CD8-positive, alpha-beta memory T cell (primary cell): ENCODE measurements around the gene ZDHHC11. TPM values are rescaled to one million over a fixed set of nuclear protein-coding genes. Genes with fewer than 3 reads are reported as not detected.
A peak's percentile ranks its signal among the peaks of the same experiment; 100 is the strongest.

ENCODE experiments used
- CTCF ChIA-PET: fragments of 350-600 bp; sonication (Branson Sonifier 250); formaldehyde crosslinking; loops from one replicate; lab custom pipeline; 2021; ENCODE audit warnings: antibody characterized with exemption; lab: Charles Lee
- POLR2A ChIA-PET: fragments of 350-600 bp; sonication (Branson Sonifier 250); formaldehyde crosslinking; loops from one replicate; lab custom pipeline; 2021; ENCODE audit warnings: antibody characterized with exemption; lab: Charles Lee
- DNase-seq, 5 donors: peaks; one replicate each; pipeline versions ENCODE4 v3.0.0 to v3.0.0-alpha.2; 2020 to 2022; ENCODE audit warnings: mixed read lengths in 1 of 5
- H3K27ac ChIP-seq: one replicate; pipeline ENCODE4 v1.7.0; 2013; ENCODE audit warnings: low read depth, mild to moderate bottlenecking, low read length, moderate library complexity
- H3K27me3 ChIP-seq: 2 replicates; pipeline ENCODE4 v1.7.0; 2013; ENCODE audit warnings: low read length, mild to moderate bottlenecking; ENCODE audit not compliant: insufficient read depth, poor library complexity, severe bottlenecking
- H3K36me3 ChIP-seq: 2 replicates; pipeline ENCODE4 v1.7.0; 2013; ENCODE audit warnings: mild to moderate bottlenecking, low read length, moderate library complexity; ENCODE audit not compliant: insufficient read depth
- H3K4me1 ChIP-seq: 2 replicates; pipeline ENCODE4 v1.7.0; 2013; ENCODE audit warnings: mild to moderate bottlenecking, low read length, moderate library complexity; ENCODE audit not compliant: insufficient read depth
- H3K4me3 ChIP-seq: 2 replicates; pipeline ENCODE4 v1.7.0; 2013; ENCODE audit warnings: mild to moderate bottlenecking, low read length
- H3K9me3 ChIP-seq: 2 replicates; pipeline ENCODE4 v1.7.0; 2013; ENCODE audit warnings: mild to moderate bottlenecking, low read length
- H3K27ac Mint-ChIP-seq, 8 donors: one replicate each; pipeline ENCODE4 v1.8.0; 2020 to 2021; ENCODE audit warnings: mixed read lengths in 8 of 8, mild to moderate bottlenecking in 6 of 8, inconsistent platforms in 3 of 8, moderate library complexity in 3 of 8
- H3K27me3 Mint-ChIP-seq, 2 donors: one replicate each; pipeline ENCODE4 v1.8.0; 2020 to 2021; ENCODE audit warnings: mixed read lengths in 2 of 2, mild to moderate bottlenecking in 1 of 2, moderate library complexity in 1 of 2
- H3K36me3 Mint-ChIP-seq, 3 donors: one replicate each; pipeline ENCODE4 v1.8.0; 2020 to 2021; ENCODE audit warnings: mixed read lengths in 3 of 3, inconsistent platforms in 1 of 3, mild to moderate bottlenecking in 1 of 3
- H3K4me1 Mint-ChIP-seq, 3 donors: one replicate each; pipeline ENCODE4 v1.8.0; 2020 to 2021; ENCODE audit warnings: mixed read lengths in 3 of 3, inconsistent platforms in 1 of 3, mild to moderate bottlenecking in 1 of 3
- H3K4me3 Mint-ChIP-seq, 7 donors: one replicate each; pipeline ENCODE4 v1.8.0; 2020 to 2021; ENCODE audit warnings: mixed read lengths in 7 of 7, mild to moderate bottlenecking in 6 of 7, moderate library complexity in 4 of 7, inconsistent platforms in 2 of 7
- H3K9me3 Mint-ChIP-seq, 5 donors: one replicate each; pipeline ENCODE4 v1.8.0; 2020 to 2022; ENCODE audit warnings: mixed read lengths in 5 of 5, mild to moderate bottlenecking in 3 of 5, moderate library complexity in 2 of 5, inconsistent platforms in 1 of 5
- polyA plus RNA-seq: library from polyadenylated mRNA; unstranded; fragments of 300-500 nt; fragmentation: Illumina TruSeq; gene quantifications from one replicate; pipeline ENCODE4 v1.2.3, GENCODE V29; 2021
- total RNA-seq, 2 experiments: library from RNA; stranded (reverse); gene quantifications; one replicate each; pipeline ENCODE4 v1.2.3, GENCODE V29; 2021

Gene ZDHHC11
- total RNA-seq (1 to 10 TPM; 4.5 to 7.2 TPM), polyA plus RNA-seq (not detected)

- Histone ChIP-seq H3K36me3 (no peaks in the 10 kb centered on the region), H3K4me1 (no peaks in the 10 kb centered on the region), H3K9me3 (no peaks in the 10 kb centered on the region), H3K27me3 (no peaks in the 10 kb centered on the region), H3K4me3 (no peak within 1 kb of the TSS), H3K27ac (no peak within 1 kb of the TSS)
- Mint-ChIP-seq H3K27ac (no peak within 1 kb of the TSS), H3K9me3 (no peaks in the 10 kb centered on the region), H3K4me3 (no peak within 1 kb of the TSS), H3K27me3 (peaks cover 1 to 8% of the 10 kb centered on the region in 2 donors), H3K4me1 (peaks cover 4 to 7% (median 7%) of the 10 kb centered on the region in 3 donors), H3K36me3 (no peaks in the 10 kb centered on the region)
- POLR2A ChIA-PET = no interaction called here
- CTCF ChIA-PET = no interaction called here
- DNase-seq = peak in 1 of 5 donors; percentile 42
These were observed at the start of gene ZDHHC11 for GRCh38 chr5:850511-851006. Gene ZDHHC11 (minus strand): TSS chr5:850986. CDS start chr5:850602, 384 bp downstream.

- Mint-ChIP-seq H3K4me1 (peaks cover 13 to 31% (median 24%) of the 10 kb centered on the region in 3 donors), H3K27ac (peak overlapping the region in 2 of 8 donors; percentile 58), H3K9me3 (no peaks in the 10 kb centered on the region), H3K4me3 (peak overlapping the region in 6 of 7 donors; percentile 63 to 83 (median 70)), H3K36me3 (peaks cover 0 to 31% (median 4%) of the 10 kb centered on the region in 3 donors), H3K27me3 (peaks cover 0 to 2% of the 10 kb centered on the region in 2 donors)
- POLR2A ChIA-PET = no interaction called here
- H3K4me1 ChIP-seq = peaks cover 24% of the 10 kb centered on the region
- no peaks in the 10 kb centered on the region for H3K9me3 ChIP-seq
- DNase-seq = no peak
- peaks cover 16% of the 10 kb centered on the region for H3K36me3 ChIP-seq
- CTCF ChIA-PET = interaction anchor here (0.7 to 2.6 kb wide), 3 partner anchors 8 to 224 kb away, joined by 3 to 9 read pairs (median 8); no protein-coding TSS in a partner anchor
- no peaks in the 10 kb centered on the region for H3K27me3 ChIP-seq
- H3K27ac ChIP-seq = peak overlapping the region; percentile 58
- H3K4me3 ChIP-seq = no peak overlapping the region
These were observed 42.9 kb upstream of the ZDHHC11 start for GRCh38 chr5:893711-894110.

- Histone ChIP-seq H3K4me1 (peaks cover 24% of the 10 kb centered on the region), H3K4me3 (no peak overlapping the region), H3K27ac (peak overlapping the region; percentile 58), H3K27me3 (no peaks in the 10 kb centered on the region), H3K9me3 (no peaks in the 10 kb centered on the region), H3K36me3 (peaks cover 17% of the 10 kb centered on the region)
- Mint-ChIP-seq H3K4me3 (peak overlapping the region; percentile 63 to 74 (median 68)), H3K27me3 (peaks cover 0 to 2% of the 10 kb centered on the region in 2 donors), H3K9me3 (no peaks in the 10 kb centered on the region), H3K27ac (peak overlapping the region in 2 of 8 donors; percentile 6 to 58), H3K4me1 (peaks cover 18 to 36% (median 30%) of the 10 kb centered on the region in 3 donors), H3K36me3 (peaks cover 0 to 37% (median 9%) of the 10 kb centered on the region in 3 donors)
- ChIA-PET POLR2A (interaction anchor here (0.6 kb wide), 1 partner anchor 235 kb away, joined by 4 read pairs; no protein-coding TSS in a partner anchor), CTCF (interaction anchor here (0.7 to 2.6 kb wide), 3 partner anchors 8 to 223 kb away, joined by 3 to 9 read pairs (median 8); no protein-coding TSS in a partner anchor)
- no peak for DNase-seq
These were observed 42.3 kb upstream of the ZDHHC11 start for GRCh38 chr5:893137-893506.

GRCh38 chr5:892394-893136 lies 41.8 kb upstream of the ZDHHC11 start, which contains the start of the genes BRD9 and TRIP13:
Gene BRD9 (minus strand): TSS chr5:892801. CDS start chr5:892657, 144 bp downstream.
Gene TRIP13 (plus strand): TSS chr5:892884. CDS start chr5:892999, 115 bp downstream.
- H3K36me3 ChIP-seq = peaks cover 17% of the 10 kb centered on the region
- H3K9me3 ChIP-seq = no peaks in the 10 kb centered on the region
- DNase-seq = peak; percentile 76 to 89 (median 84)
- H3K4me3 ChIP-seq = peak within 1 kb of the TSS; percentile 87
- H3K27ac ChIP-seq = peak within 1 kb of the TSS; percentile 90
- no peaks in the 10 kb centered on the region for H3K27me3 ChIP-seq
- Mint-ChIP-seq H3K4me1 (peaks cover 19 to 40% (median 33%) of the 10 kb centered on the region in 3 donors), H3K27me3 (peaks cover 0 to 2% of the 10 kb centered on the region in 2 donors), H3K27ac (peak within 1 kb of the TSS; percentile 74 to 96 (median 86)), H3K36me3 (peaks cover 0 to 43% (median 11%) of the 10 kb centered on the region in 3 donors), H3K4me3 (peak within 1 kb of the TSS; percentile 84 to 94 (median 87)), H3K9me3 (no peaks in the 10 kb centered on the region)
- H3K4me1 ChIP-seq = peaks cover 24% of the 10 kb centered on the region
- ChIA-PET CTCF (interaction anchor here (2.3 to 2.6 kb wide), 2 partner anchors 10 to 223 kb away, joined by 8 to 9 read pairs; no protein-coding TSS in a partner anchor), POLR2A (interaction anchor here (0.6 kb wide), 1 partner anchor 234 kb away, joined by 4 read pairs; no protein-coding TSS in a partner anchor)

GRCh38 chr5:891837-892393 lies 41.1 kb upstream of the ZDHHC11 start:
- Mint-ChIP-seq H3K36me3 (peaks cover 0 to 49% (median 14%) of the 10 kb centered on the region in 3 donors), H3K4me1 (peaks cover 23 to 40% (median 39%) of the 10 kb centered on the region in 3 donors), H3K9me3 (no peaks in the 10 kb centered on the region), H3K27ac (peak overlapping the region; percentile 74 to 96 (median 86)), H3K27me3 (peaks cover 0 to 2% of the 10 kb centered on the region in 2 donors), H3K4me3 (peak overlapping the region; percentile 84 to 94 (median 87))
- peaks cover 24% of the 10 kb centered on the region for H3K4me1 ChIP-seq
- no peak for DNase-seq
- peaks cover 21% of the 10 kb centered on the region for H3K36me3 ChIP-seq
- H3K9me3 ChIP-seq = no peaks in the 10 kb centered on the region
- CTCF ChIA-PET = interaction anchor here (2.6 kb wide), 1 partner anchor 222 kb away, joined by 9 read pairs; no protein-coding TSS in a partner anchor
- no peaks in the 10 kb centered on the region for H3K27me3 ChIP-seq
- POLR2A ChIA-PET = no interaction called here
- peak overlapping the region; percentile 90 for H3K27ac ChIP-seq
- peak overlapping the region; percentile 87 for H3K4me3 ChIP-seq

- ChIA-PET POLR2A (no interaction called here), CTCF (interaction anchor here (2.6 kb wide), 1 partner anchor 221 kb away, joined by 9 read pairs; no protein-coding TSS in a partner anchor)
- Mint-ChIP-seq H3K4me1 (peaks cover 23 to 43% (median 41%) of the 10 kb centered on the region in 3 donors), H3K9me3 (no peaks in the 10 kb centered on the region), H3K27me3 (no peaks in the 10 kb centered on the region), H3K4me3 (peak overlapping the region; percentile 84 to 94 (median 87)), H3K27ac (peak overlapping the region; percentile 29 to 96 (median 86)), H3K36me3 (peaks cover 0 to 56% (median 14%) of the 10 kb centered on the region in 3 donors)
- Histone ChIP-seq H3K4me3 (peak overlapping the region; percentile 87), H3K9me3 (no peaks in the 10 kb centered on the region), H3K27ac (peak overlapping the region; percentile 90), H3K36me3 (peaks cover 27% of the 10 kb centered on the region), H3K4me1 (peaks cover 24% of the 10 kb centered on the region), H3K27me3 (no peaks in the 10 kb centered on the region)
- no peak for DNase-seq
These were observed 40.5 kb upstream of the ZDHHC11 start for GRCh38 chr5:891117-891836.

- peak overlapping the region in 3 of 7 donors; percentile 13 to 89 (median 23) for H3K4me3 Mint-ChIP-seq
- CTCF ChIA-PET = no interaction called here
These were observed 38.4 kb upstream of the ZDHHC11 start for GRCh38 chr5:889075-889710.

More at GRCh38 chr5:889075-889710, 38.4 kb upstream of the ZDHHC11 start:
- no peak overlapping the region for H3K4me3 ChIP-seq
- H3K27ac ChIP-seq = no peak overlapping the region
- no peak for DNase-seq
- peaks cover 36% of the 10 kb centered on the region for H3K36me3 ChIP-seq
- POLR2A ChIA-PET = no interaction called here
- H3K9me3 ChIP-seq = no peaks in the 10 kb centered on the region
- no peaks in the 10 kb centered on the region for H3K9me3 Mint-ChIP-seq
- peaks cover 24% of the 10 kb centered on the region for H3K4me1 ChIP-seq
- no peaks in the 10 kb centered on the region for H3K27me3 ChIP-seq
- H3K4me1 Mint-ChIP-seq = peaks cover 23 to 43% (median 41%) of the 10 kb centered on the region in 3 donors
- H3K36me3 Mint-ChIP-seq = peaks cover 0 to 77% (median 14%) of the 10 kb centered on the region in 3 donors
- no peaks in the 10 kb centered on the region for H3K27me3 Mint-ChIP-seq
- H3K27ac Mint-ChIP-seq = peak overlapping the region in 5 of 8 donors; percentile 42 to 98 (median 66)
